K562 (cell line): Measurements from ENCODE around the gene TMEM60. TPM values are rescaled to one million over a fixed set of nuclear protein-coding genes. Genes with fewer than 3 reads are reported as not detected.

Experiments used
- CEBPB ChIP-seq: fragments of 450-650 bp; IDR thresholded peaks from 2 replicates; pipeline ENCODE4 v1.6.1; 2016; ENCODE audit warnings: missing genetic modification characterization, missing compliant biosample characterization
- E2F3 ChIP-seq: fragments of 250-450 bp; sonication (Bioruptor Pico); IDR thresholded peaks from 2 replicates; pipeline ENCODE4 v1.4.0; 2020; ENCODE audit warnings: mild to moderate bottlenecking
- EP400 ChIP-seq: fragments of 450-650 bp; IDR thresholded peaks from 2 replicates; pipeline ENCODE4 v1.6.1; 2017; ENCODE audit warnings: antibody characterized with exemption, mild to moderate bottlenecking, moderate library complexity
- HDAC1 ChIP-seq, 2 experiments: fragments of 450-650 bp; IDR thresholded peaks; 2 replicates each; pipeline ENCODE4 v1.6.1; 2016 to 2017; ENCODE audit warnings: inconsistent platforms in 1 of 2, mild to moderate bottlenecking in 1 of 2, moderate library complexity in 1 of 2
- MYC ChIP-seq, 2 experiments: fragments of 250-450 bp in 1 of 2; sonication (Bioruptor Pico) in 1 of 2; IDR thresholded peaks; 2 replicates each; pipeline versions ENCODE4 v1.5.1 to v1.6.1; 2012 to 2021; ENCODE audit warnings: low read depth in 2 of 2, borderline replicate concordance in 1 of 2, improper control_type of control experiment in 1 of 2, low read length in 1 of 2, mild to moderate bottlenecking in 1 of 2, moderate library complexity in 1 of 2
- PTBP1 ChIP-seq: fragments of 200-400 bp; formaldehyde crosslinking; IDR thresholded peaks from 2 replicates; pipeline ENCODE4 v1.6.1; 2017; ENCODE audit warnings: low read depth, low read length
- SAFB2 ChIP-seq: fragments of 200-400 bp; formaldehyde crosslinking; IDR thresholded peaks from 2 replicates; pipeline ENCODE4 v1.6.1; 2018; ENCODE audit warnings: borderline replicate concordance, low read length, low read depth, moderate library complexity; ENCODE audit not compliant: severe bottlenecking
- SMARCE1 ChIP-seq: fragments of 450-650 bp; IDR thresholded peaks from 2 replicates; pipeline ENCODE4 v1.7.1; 2016; ENCODE audit warnings: mild to moderate bottlenecking
- STAG1 ChIP-seq: sonication (generic); formaldehyde crosslinking; IDR thresholded peaks from 2 replicates; pipeline ENCODE4 v1.5.0; 2020; ENCODE audit warnings: missing genetic modification reagents, borderline replicate concordance
- ZBTB1 ChIP-seq: sonication (generic); formaldehyde crosslinking; IDR thresholded peaks from 2 replicates; pipeline ENCODE4 v1.8.1; 2023; ENCODE audit warnings: missing genetic modification reagents, low read depth, mild to moderate bottlenecking, borderline replicate concordance
- ZFP1 ChIP-seq: fragments of 450-650 bp; formaldehyde crosslinking; IDR thresholded peaks from 2 replicates; pipeline ENCODE4 v1.4.0; 2020; ENCODE audit warnings: mild to moderate bottlenecking, mixed read lengths
- ZNF655 ChIP-seq: fragments of 250-450 bp; sonication (Bioruptor Pico); IDR thresholded peaks from 2 replicates; pipeline ENCODE4 v1.5.0; 2021
- ZNF778 ChIP-seq: fragments of 450-650 bp; formaldehyde crosslinking; IDR thresholded peaks from 2 replicates; pipeline ENCODE4 v1.4.0; 2020; ENCODE audit warnings: mild to moderate bottlenecking, moderate library complexity
- polyA plus RNA-seq, 8 experiments: library from polyadenylated mRNA; depleted of rRNA in 4 of 8; stranded (reverse) in 5 of 8; unstranded in 3 of 8; fragments of >200 nt; fragmentation: Nextera tagmentation in 2 of 8; fragmentation: Illumina TruSeq in 1 of 8; extraction: Ambion mirVana in 2 of 8; extraction: Trizol in 1 of 8; gene quantifications; 2 replicates each; pipeline versions ENCODE4 v1.2.1 to v1.2.3, GENCODE V29; 2011 to 2014; ENCODE audit warnings: inconsistent platforms in 1 of 8, missing spikeins in 1 of 8
- total RNA-seq, 7 experiments: library from RNA; depleted of rRNA in 6 of 7; stranded (reverse); fragments of >200 nt in 6 of 7; fragmentation: Illumina TruSeq in 2 of 7; extraction: Trizol in 2 of 7; gene quantifications; 2 replicates each; pipeline versions ENCODE4 v1.2.1 to v1.2.3, GENCODE V29; 2011 to 2021; ENCODE audit warnings: low replicate concordance in 1 of 7
- TF ChIP-seq, protein P1 (sequence below): fragments of 450-650 bp; IDR thresholded peaks from 2 replicates; pipeline ENCODE4 v1.7.0; 2016; ENCODE audit warnings: borderline replicate concordance
- TF ChIP-seq, protein P2 (sequence below), 2 experiments: fragments of 450-650 bp; IDR thresholded peaks; 2 replicates each; pipeline ENCODE4 v1.6.1; 2018; ENCODE audit warnings: mild to moderate bottlenecking in 2 of 2, low read depth in 1 of 2; ENCODE audit not compliant: partially characterized antibody in 2 of 2

Gene TMEM60
- total and polyA plus RNA-seq, 9 of the 15 experiments (the other 6 are each of a cell fraction or from before 2014, with no cell fraction given), result 12.5 to 140 (median 38.4) TPM

- TF ChIP-seq E2F3 (CRISPR knock-in tag), result no peak
- TF ChIP-seq ZNF655 (CRISPR knock-in tag), result no peak
- TF ChIP-seq PTBP1, result no peak
- peak; percentile 68 for TF ChIP-seq CEBPB (tag)
- no peak for TF ChIP-seq ZNF778 (CRISPR knock-in tag)
- no peak for TF ChIP-seq ZFP1 (CRISPR knock-in tag)
- no peak for TF ChIP-seq SMARCE1
- no peak for TF ChIP-seq EP400
- TF ChIP-seq MYC (IDR thresholded peaks at IDR 0.05; ENCODE audit: low read depth, low read length), result peak; percentile 47
- TF ChIP-seq MYC (CRISPR knock-in tag; IDR thresholded peaks at IDR 0.05; ENCODE audit: borderline replicate concordance, low read depth), result no peak
- TF ChIP-seq, protein P1, sequence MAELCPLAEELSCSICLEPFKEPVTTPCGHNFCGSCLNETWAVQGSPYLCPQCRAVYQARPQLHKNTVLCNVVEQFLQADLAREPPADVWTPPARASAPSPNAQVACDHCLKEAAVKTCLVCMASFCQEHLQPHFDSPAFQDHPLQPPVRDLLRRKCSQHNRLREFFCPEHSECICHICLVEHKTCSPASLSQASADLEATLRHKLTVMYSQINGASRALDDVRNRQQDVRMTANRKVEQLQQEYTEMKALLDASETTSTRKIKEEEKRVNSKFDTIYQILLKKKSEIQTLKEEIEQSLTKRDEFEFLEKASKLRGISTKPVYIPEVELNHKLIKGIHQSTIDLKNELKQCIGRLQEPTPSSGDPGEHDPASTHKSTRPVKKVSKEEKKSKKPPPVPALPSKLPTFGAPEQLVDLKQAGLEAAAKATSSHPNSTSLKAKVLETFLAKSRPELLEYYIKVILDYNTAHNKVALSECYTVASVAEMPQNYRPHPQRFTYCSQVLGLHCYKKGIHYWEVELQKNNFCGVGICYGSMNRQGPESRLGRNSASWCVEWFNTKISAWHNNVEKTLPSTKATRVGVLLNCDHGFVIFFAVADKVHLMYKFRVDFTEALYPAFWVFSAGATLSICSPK, result no peak
- no peak; the same call in 1 of the 2 replicates for TF ChIP-seq ZBTB1
- TF ChIP-seq, protein P2, sequence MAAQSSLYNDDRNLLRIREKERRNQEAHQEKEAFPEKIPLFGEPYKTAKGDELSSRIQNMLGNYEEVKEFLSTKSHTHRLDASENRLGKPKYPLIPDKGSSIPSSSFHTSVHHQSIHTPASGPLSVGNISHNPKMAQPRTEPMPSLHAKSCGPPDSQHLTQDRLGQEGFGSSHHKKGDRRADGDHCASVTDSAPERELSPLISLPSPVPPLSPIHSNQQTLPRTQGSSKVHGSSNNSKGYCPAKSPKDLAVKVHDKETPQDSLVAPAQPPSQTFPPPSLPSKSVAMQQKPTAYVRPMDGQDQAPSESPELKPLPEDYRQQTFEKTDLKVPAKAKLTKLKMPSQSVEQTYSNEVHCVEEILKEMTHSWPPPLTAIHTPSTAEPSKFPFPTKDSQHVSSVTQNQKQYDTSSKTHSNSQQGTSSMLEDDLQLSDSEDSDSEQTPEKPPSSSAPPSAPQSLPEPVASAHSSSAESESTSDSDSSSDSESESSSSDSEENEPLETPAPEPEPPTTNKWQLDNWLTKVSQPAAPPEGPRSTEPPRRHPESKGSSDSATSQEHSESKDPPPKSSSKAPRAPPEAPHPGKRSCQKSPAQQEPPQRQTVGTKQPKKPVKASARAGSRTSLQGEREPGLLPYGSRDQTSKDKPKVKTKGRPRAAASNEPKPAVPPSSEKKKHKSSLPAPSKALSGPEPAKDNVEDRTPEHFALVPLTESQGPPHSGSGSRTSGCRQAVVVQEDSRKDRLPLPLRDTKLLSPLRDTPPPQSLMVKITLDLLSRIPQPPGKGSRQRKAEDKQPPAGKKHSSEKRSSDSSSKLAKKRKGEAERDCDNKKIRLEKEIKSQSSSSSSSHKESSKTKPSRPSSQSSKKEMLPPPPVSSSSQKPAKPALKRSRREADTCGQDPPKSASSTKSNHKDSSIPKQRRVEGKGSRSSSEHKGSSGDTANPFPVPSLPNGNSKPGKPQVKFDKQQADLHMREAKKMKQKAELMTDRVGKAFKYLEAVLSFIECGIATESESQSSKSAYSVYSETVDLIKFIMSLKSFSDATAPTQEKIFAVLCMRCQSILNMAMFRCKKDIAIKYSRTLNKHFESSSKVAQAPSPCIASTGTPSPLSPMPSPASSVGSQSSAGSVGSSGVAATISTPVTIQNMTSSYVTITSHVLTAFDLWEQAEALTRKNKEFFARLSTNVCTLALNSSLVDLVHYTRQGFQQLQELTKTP (IDR thresholded peaks at IDR 0.05; ENCODE audit: low read depth in 1 of 2, partially characterized antibody in 2 of 2), result no peak
- TF ChIP-seq HDAC1 (IDR thresholded peaks at IDR 0.05), result peak in 1 of 2 experiments; percentile 77; a peak in 2 of 4 replicates
- no peak for TF ChIP-seq STAG1 (CRISPR knock-in tag)
- no peak for TF ChIP-seq SAFB2
Measured at GRCh38 chr7:77799078-77799964, 1.1 kb upstream of the TMEM60 start (continued).
